Pancreas (tissue), 10 donors: Measurements from ENCODE around the gene RSPH9. TPM values are rescaled to one million over a fixed set of nuclear protein-coding genes. Genes with fewer than 3 reads are reported as not detected.

ENCODE experiments used
- ATAC-seq, 4 donors: fragments of 200-7000 bp; cut with Tn5 transposase; one replicate each; pipeline versions ENCODE4 v1.8.0 to v1.9.1; 2020; ENCODE audit warnings: mild to moderate bottlenecking in 4 of 4, moderate library complexity in 4 of 4
- DNase-seq, 6 donors: peaks; one replicate each; pipeline ENCODE4 v3.0.0-alpha.2; 2020
- FAIRE-seq: peaks from 2 replicates; lab custom pipeline; 2012; peaks lifted over from hg19 to GRCh38; lab: Jason Lieb, UNC
- H3K27ac ChIP-seq, 4 donors: fragments of 200-600 bp; sonication (generic); 1 replicate in 3 of 4; 2 replicates in 1 of 4; pipeline versions ENCODE4 v1.5.0 to v1.8.0; 2020
- H3K27me3 ChIP-seq, 4 donors: fragments of 200-600 bp; one replicate each; pipeline ENCODE4 v1.8.0; 2021
- H3K36me3 ChIP-seq, 3 donors: fragments of 200-600 bp; sonication (generic) in 1 of 3; one replicate each; pipeline versions ENCODE4 v1.5.0 to v1.8.0; 2020 to 2021
- H3K4me1 ChIP-seq, 3 donors: fragments of 200-600 bp; one replicate each; pipeline ENCODE4 v1.8.0; 2021
- H3K4me3 ChIP-seq, 4 donors: fragments of 200-600 bp; sonication (generic) in 2 of 4; one replicate each; pipeline versions ENCODE4 v1.5.0 to v1.8.0; 2020 to 2021
- H3K9me3 ChIP-seq, 4 donors: fragments of 200-600 bp; one replicate each; pipeline ENCODE4 v1.8.0; 2021
- WGBS, 2 donors: extraction: QIAGEN DNeasy Blood & Tissue Kit; methylation state at CpG; one replicate each; pipeline ENCODE4 v1.1.7; 2013; 5-methylcytosine and 5-hydroxymethylcytosine counted together
- intact Hi-C, 3 donors: fragments of 100-400 bp; cut with DNase I; formaldehyde crosslinking; loops; one replicate each; pipeline versions ENCODE4 v1.11.1 to v1.14.2; 2022
- polyA plus RNA-seq, 2 donors: library from polyadenylated mRNA; stranded (reverse); fragments of 200-250 nt; gene quantifications; one replicate each; pipeline ENCODE4 v1.2.3, GENCODE V29; 2013
- total RNA-seq, 6 donors: library from RNA; stranded (reverse); fragmentation: NEBNext Ultra II Directional in 4 of 6; extraction: Animal tissue kit (Norgen Biotek cat#: 25700) in 4 of 6; gene quantifications; one replicate each; pipeline versions ENCODE4 v1.2.1 to v1.2.4, GENCODE V29; 2021 to 2023
- TF ChIP-seq, protein P1 (sequence below), 4 donors: fragments of 200-600 bp; sonication (generic) in 3 of 4; IDR thresholded peaks; one replicate each; pipeline versions ENCODE4 v1.5.0 to v1.8.0; 2021; ENCODE audit warnings: antibody characterized with exemption in 4 of 4
- donor health status: healthy with polysubstance abuse.
- donor health status: DM: no; HTN: no; CAD: no; lungs with moderate emphysema.
- donor health status: DM: no; HTN: no; CAD: no.
- donor health status: control.
- donor health status: control.
- donor health status: Bipolar disorder and iron deficiency.
- donor health status: DM: yes; HTN: yes; CAD: no.
- donor health status: DM: no; HTN: no; CAD: no.
- donor health status: DM: no; HTN: no; CAD: no.
- donor health status: DM: yes; HTN: yes; CAD: no.

Gene RSPH9
- total and polyA plus RNA-seq, 8 donors: 0.06 to 1.1 (median 0.12) TPM; not detected in 3

DNA sequence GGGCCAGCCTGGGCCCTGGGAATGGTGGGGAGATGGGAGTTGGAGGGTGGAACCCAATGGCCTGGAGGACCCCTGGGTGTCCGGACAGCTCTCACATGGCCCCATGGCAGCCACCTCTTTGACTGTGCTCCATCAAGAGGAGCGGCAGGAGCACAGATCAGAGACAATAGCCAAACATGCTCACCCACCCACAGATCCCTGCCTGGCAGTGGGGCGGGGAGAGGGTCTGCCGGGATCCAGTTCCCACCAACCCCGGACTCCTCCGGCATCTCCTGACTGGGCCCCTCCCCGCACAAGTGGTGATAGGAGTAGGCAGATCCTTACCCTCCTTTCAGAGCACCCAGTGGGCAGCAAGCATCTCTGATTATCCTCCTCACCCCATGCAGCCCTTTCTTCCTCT is 74.7 kb downstream of the RSPH9 start:
- TF ChIP-seq, protein P1, sequence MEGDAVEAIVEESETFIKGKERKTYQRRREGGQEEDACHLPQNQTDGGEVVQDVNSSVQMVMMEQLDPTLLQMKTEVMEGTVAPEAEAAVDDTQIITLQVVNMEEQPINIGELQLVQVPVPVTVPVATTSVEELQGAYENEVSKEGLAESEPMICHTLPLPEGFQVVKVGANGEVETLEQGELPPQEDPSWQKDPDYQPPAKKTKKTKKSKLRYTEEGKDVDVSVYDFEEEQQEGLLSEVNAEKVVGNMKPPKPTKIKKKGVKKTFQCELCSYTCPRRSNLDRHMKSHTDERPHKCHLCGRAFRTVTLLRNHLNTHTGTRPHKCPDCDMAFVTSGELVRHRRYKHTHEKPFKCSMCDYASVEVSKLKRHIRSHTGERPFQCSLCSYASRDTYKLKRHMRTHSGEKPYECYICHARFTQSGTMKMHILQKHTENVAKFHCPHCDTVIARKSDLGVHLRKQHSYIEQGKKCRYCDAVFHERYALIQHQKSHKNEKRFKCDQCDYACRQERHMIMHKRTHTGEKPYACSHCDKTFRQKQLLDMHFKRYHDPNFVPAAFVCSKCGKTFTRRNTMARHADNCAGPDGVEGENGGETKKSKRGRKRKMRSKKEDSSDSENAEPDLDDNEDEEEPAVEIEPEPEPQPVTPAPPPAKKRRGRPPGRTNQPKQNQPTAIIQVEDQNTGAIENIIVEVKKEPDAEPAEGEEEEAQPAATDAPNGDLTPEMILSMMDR (IDR thresholded peaks at IDR 0.05): no peak
- Histone ChIP-seq H3K36me3 (no peaks in the 10 kb centered on the region), H3K9me3 (no peaks in the 10 kb centered on the region), H3K4me3 (no peak overlapping the region), H3K4me1 (no peaks in the 10 kb centered on the region), H3K27ac (no peak overlapping the region), H3K27me3 (no peaks in the 10 kb centered on the region)
- intact Hi-C loops: no loop called here
- FAIRE-seq (no peak), ATAC-seq (no peak), DNase-seq (no peak)
- 77 to 78% methylated on average over 6 to 7 of the region's 7 CpGs for WGBS, 2 donors

- Histone ChIP-seq H3K4me3 (no peak overlapping the region), H3K4me1 (no peaks in the 10 kb centered on the region), H3K27me3 (no peaks in the 10 kb centered on the region), H3K9me3 (no peaks in the 10 kb centered on the region), H3K27ac (no peak overlapping the region), H3K36me3 (no peaks in the 10 kb centered on the region)
- TF ChIP-seq, protein P1 (IDR thresholded peaks at IDR 0.05): no peak
- DNase-seq (no peak), ATAC-seq (no peak), FAIRE-seq (no peak)
- intact Hi-C loops: loop anchor here in 1 of 3 donors (5.0 kb wide), 1 partner anchor 356 kb away; no protein-coding TSS in a partner anchor
- WGBS, 2 donors: 78 to 83% methylated on average over 4 of the region's 4 CpGs
Observed at GRCh38 chr6:43720999-43721398, 76.2 kb downstream of the RSPH9 start.

Other genes starting within 250 kb of the RSPH9 start
- 10 to 100 TPM; 14.0 to 21.8 (median 18.3) TPM for gene ABCC10, start 217.5 kb upstream of the RSPH9 start, total RNA-seq
- gene ABCC10, start 217.5 kb upstream of the RSPH9 start, polyA plus RNA-seq: 10 to 100 TPM; 40.1 to 54.8 TPM
- gene DLK2, start 189.5 kb upstream of the RSPH9 start, total RNA-seq: 1 to 10 TPM in 1 of 6 donors, under 1 TPM in 3, not detected in 2; 0.22 to 1.1 (median 0.34) TPM
- under 1 TPM; 0.26 to 0.30 TPM for gene DLK2, start 189.5 kb upstream of the RSPH9 start, polyA plus RNA-seq
- gene TJAP1, start 167.5 kb upstream of the RSPH9 start, total RNA-seq: 10 to 100 TPM; 12.9 to 26.7 (median 15.4) TPM
- 10 to 100 TPM; 43.9 to 44.5 TPM for gene TJAP1, start 167.5 kb upstream of the RSPH9 start, polyA plus RNA-seq
- gene LRRC73, start 134.7 kb upstream of the RSPH9 start, total RNA-seq: 1 to 10 TPM in 1 of 6 donors, under 1 TPM in 5; 0.60 to 1.1 (median 0.82) TPM
- 1 to 10 TPM in 1 of 2 donors, under 1 TPM in 1; 0.38 to 1.5 TPM for gene LRRC73, start 134.7 kb upstream of the RSPH9 start, polyA plus RNA-seq
- gene YIPF3, start 128.1 kb upstream of the RSPH9 start, total RNA-seq: 10 to 100 TPM; 60.6 to 81.1 (median 69.7) TPM
- gene YIPF3, start 128.1 kb upstream of the RSPH9 start, polyA plus RNA-seq: 10 to 100 TPM; 60.3 to 92.2 TPM
- 10 to 100 TPM; 10.2 to 20.9 (median 18.8) TPM for gene POLR1C, start 127.9 kb upstream of the RSPH9 start, total RNA-seq
- gene POLR1C, start 127.9 kb upstream of the RSPH9 start, polyA plus RNA-seq: 10 to 100 TPM; 15.7 to 31.3 TPM
- gene XPO5, start 69.0 kb upstream of the RSPH9 start, total RNA-seq: 10 to 100 TPM; 18.1 to 25.7 (median 22.9) TPM
- 10 to 100 TPM; 13.6 to 19.5 TPM for gene XPO5, start 69.0 kb upstream of the RSPH9 start, polyA plus RNA-seq
- gene POLH, start 68.9 kb upstream of the RSPH9 start, total RNA-seq: 10 to 100 TPM in 2 of 6 donors, 1 to 10 TPM in 4; 6.1 to 12.6 (median 9.0) TPM
- 1 to 10 TPM; 1.9 to 2.2 TPM for gene POLH, start 68.9 kb upstream of the RSPH9 start, polyA plus RNA-seq
- gene GTPBP2, start 15.8 kb upstream of the RSPH9 start, total RNA-seq: 10 to 100 TPM; 23.6 to 57.5 (median 29.8) TPM
- gene GTPBP2, start 15.8 kb upstream of the RSPH9 start, polyA plus RNA-seq: 10 to 100 TPM; 53.0 to 63.0 TPM
- 10 to 100 TPM in 4 of 6 donors, 1 to 10 TPM in 2; 6.5 to 11.8 (median 10.1) TPM for gene MAD2L1BP, start 9.2 kb upstream of the RSPH9 start, total RNA-seq
- 10 to 100 TPM in 1 of 2 donors, 1 to 10 TPM in 1; 9.1 to 18.6 TPM for gene MAD2L1BP, start 9.2 kb upstream of the RSPH9 start, polyA plus RNA-seq
- gene MRPS18A, start 42.8 kb downstream of the RSPH9 start, total RNA-seq: 10 to 100 TPM; 10.9 to 18.2 (median 14.3) TPM
- gene MRPS18A, start 42.8 kb downstream of the RSPH9 start, polyA plus RNA-seq: 10 to 100 TPM; 19.2 to 24.6 TPM
- 100 to 1,000 TPM in 1 of 6 donors, 10 to 100 TPM in 5; 55.2 to 127 (median 90.0) TPM for gene VEGFA, start 125.2 kb downstream of the RSPH9 start, total RNA-seq
- 100 to 1,000 TPM; 158 to 206 TPM for gene VEGFA, start 125.2 kb downstream of the RSPH9 start, polyA plus RNA-seq